GM21423 (cell line): ENCODE results near the gene C7orf57.
"Not testable (repeated sequence)": the region's sequence is repeated elsewhere in the genome, so short reads cannot be mapped to it uniquely, and the experiment has no call there.

Experiments
- ATAC-seq: cut with Tn5 transposase; IDR thresholded peaks from one replicate; pipeline ENCODE4 v1.9.1; 2021; ENCODE audit warnings: mild to moderate bottlenecking, moderate library complexity; ENCODE audit not compliant: unreplicated experiment

C7orf57 gene

GRCh38 chr7:48033922-48034321 lies 1.4 kb upstream of the C7orf57 start:
- ATAC-seq = no peak

GRCh38 chr7:48035967-48036478 lies 680 bp downstream of the C7orf57 start:
- peak; percentile 1 for ATAC-seq

GRCh38 chr7:48038815-48039506 lies 3.6 kb downstream of the C7orf57 start:
- no peak for ATAC-seq

- no peak for ATAC-seq
Observed at GRCh38 chr7:48040944-48041652, 5.8 kb downstream of the C7orf57 start.

GRCh38 chr7:48041653-48041970 lies 6.3 kb downstream of the C7orf57 start:
- ATAC-seq = no peak

- no peak for ATAC-seq
Observed at GRCh38 chr7:48042216-48042615, 6.9 kb downstream of the C7orf57 start.

- ATAC-seq = no peak
Observed at GRCh38 chr7:48042636-48043035, 7.3 kb downstream of the C7orf57 start.

- no peak for ATAC-seq
Observed at GRCh38 chr7:48045195-48045765, 9.9 kb downstream of the C7orf57 start.

- ATAC-seq = no peak
Observed at GRCh38 chr7:48046458-48046857, 11.1 kb downstream of the C7orf57 start.

- ATAC-seq = no peak
Observed at GRCh38 chr7:48048113-48048512, 12.8 kb downstream of the C7orf57 start.

GRCh38 chr7:48049850-48050249 lies 14.5 kb downstream of the C7orf57 start:
- ATAC-seq = no peak

GRCh38 chr7:48052748-48053147 lies 17.4 kb downstream of the C7orf57 start:
- ATAC-seq = no peak

- no peak for ATAC-seq
Observed at GRCh38 chr7:48053736-48054135, 18.4 kb downstream of the C7orf57 start.

- ATAC-seq = no peak
Observed at GRCh38 chr7:48058990-48059389, 23.6 kb downstream of the C7orf57 start.

- no peak for ATAC-seq
Observed at GRCh38 chr7:48059706-48060105, 24.4 kb downstream of the C7orf57 start.

- no peak for ATAC-seq
Observed at GRCh38 chr7:48063985-48064384, 28.6 kb downstream of the C7orf57 start.

- ATAC-seq = no peak
Observed at GRCh38 chr7:48067475-48067874, 32.1 kb downstream of the C7orf57 start.

- no peak for ATAC-seq
Observed at GRCh38 chr7:48074204-48074654, 38.9 kb downstream of the C7orf57 start.

GRCh38 chr7:48077423-48077822 lies 42.1 kb downstream of the C7orf57 start:
- no peak for ATAC-seq

- no peak for ATAC-seq
Observed at GRCh38 chr7:48078470-48078869, 43.1 kb downstream of the C7orf57 start.

- ATAC-seq = not testable (repeated sequence)
Observed at GRCh38 chr7:48082378-48082777, 47.0 kb downstream of the C7orf57 start.
